ENCODE data around the gene CLEC9A. TPM values are rescaled to one million over a fixed set of nuclear protein-coding genes. Genes with fewer than 3 reads are reported as not detected.

Gene CLEC9A
- total RNA-seq = not detected

- Histone ChIP-seq H3K27ac (no peak within 1 kb of the TSS), H3K27me3 (no peaks in the 10 kb centered on the region), H3K4me3 (no peak within 1 kb of the TSS), H3K4me1 (no peaks in the 10 kb centered on the region), H3K36me3 (no peaks in the 10 kb centered on the region), H3K9me3 (no peaks in the 10 kb centered on the region)
- intact Hi-C loops (cut with DNase I) = no loop called here
- no peak for DNase-seq (ENCODE audit: low spot score in 2 of 2)
- TF ChIP-seq CTCF (IDR thresholded peaks at IDR 0.05) = no peak
Measured at GRCh38 chr12:10030446-10030845, at the start of gene CLEC9A. Gene CLEC9A (plus strand): TSS chr12:10030682. CDS start chr12:10052688, 22,006 bp downstream.

GRCh38 chr12:9991876-9992275 lies 38.6 kb upstream of the CLEC9A start:
- Histone ChIP-seq H3K36me3 (no peaks in the 10 kb centered on the region), H3K27me3 (no peaks in the 10 kb centered on the region), H3K27ac (no peak overlapping the region), H3K9me3 (no peaks in the 10 kb centered on the region), H3K4me3 (no peak overlapping the region), H3K4me1 (no peaks in the 10 kb centered on the region)
- TF ChIP-seq CTCF (IDR thresholded peaks at IDR 0.05) = no peak
- intact Hi-C loops (cut with DNase I) = no loop called here
- no peak for DNase-seq (ENCODE audit: low spot score in 2 of 2)

GRCh38 chr12:9992296-9992695 lies 38.2 kb upstream of the CLEC9A start:
- Histone ChIP-seq H3K4me3 (no peak overlapping the region), H3K4me1 (no peaks in the 10 kb centered on the region), H3K27ac (no peak overlapping the region), H3K27me3 (no peaks in the 10 kb centered on the region), H3K36me3 (no peaks in the 10 kb centered on the region), H3K9me3 (no peaks in the 10 kb centered on the region)
- TF ChIP-seq CTCF (IDR thresholded peaks at IDR 0.05) = no peak
- intact Hi-C loops (cut with DNase I) = no loop called here
- no peak for DNase-seq (ENCODE audit: low spot score in 2 of 2)

- Histone ChIP-seq H3K4me1 (no peaks in the 10 kb centered on the region), H3K36me3 (no peaks in the 10 kb centered on the region), H3K4me3 (no peak within 1 kb of the TSS), H3K9me3 (no peaks in the 10 kb centered on the region), H3K27ac (no peak within 1 kb of the TSS), H3K27me3 (no peaks in the 10 kb centered on the region)
- intact Hi-C loops (cut with DNase I) = no loop called here
- no peak for TF ChIP-seq CTCF (IDR thresholded peaks at IDR 0.05)
- DNase-seq (ENCODE audit: low spot score in 2 of 2) = no peak
Measured at GRCh38 chr12:9999016-9999415, 31.5 kb upstream of the CLEC9A start, which contains the start of gene CLEC1B. Gene CLEC1B (minus strand): TSS chr12:9999121. CDS start chr12:9999100, 21 bp downstream.

GRCh38 chr12:10001171-10001776 lies 29.2 kb upstream of the CLEC9A start:
- Histone ChIP-seq H3K4me1 (no peaks in the 10 kb centered on the region), H3K36me3 (no peaks in the 10 kb centered on the region), H3K9me3 (no peaks in the 10 kb centered on the region), H3K27ac (no peak overlapping the region), H3K4me3 (no peak overlapping the region), H3K27me3 (no peaks in the 10 kb centered on the region)
- DNase-seq (ENCODE audit: low spot score in 2 of 2) = no peak
- TF ChIP-seq CTCF (IDR thresholded peaks at IDR 0.05) = no peak
- intact Hi-C loops (cut with DNase I) = no loop called here

All from ascending aorta (tissue), 2 donors.